ENCODE results near the gene RDH13. TPM values are rescaled to one million over a fixed set of nuclear protein-coding genes. Genes with fewer than 3 reads are reported as not detected.

The RDH13 gene
- total and polyA plus RNA-seq, 2 experiments from 2014 or later: 28.0 to 36.5 TPM

DNA sequence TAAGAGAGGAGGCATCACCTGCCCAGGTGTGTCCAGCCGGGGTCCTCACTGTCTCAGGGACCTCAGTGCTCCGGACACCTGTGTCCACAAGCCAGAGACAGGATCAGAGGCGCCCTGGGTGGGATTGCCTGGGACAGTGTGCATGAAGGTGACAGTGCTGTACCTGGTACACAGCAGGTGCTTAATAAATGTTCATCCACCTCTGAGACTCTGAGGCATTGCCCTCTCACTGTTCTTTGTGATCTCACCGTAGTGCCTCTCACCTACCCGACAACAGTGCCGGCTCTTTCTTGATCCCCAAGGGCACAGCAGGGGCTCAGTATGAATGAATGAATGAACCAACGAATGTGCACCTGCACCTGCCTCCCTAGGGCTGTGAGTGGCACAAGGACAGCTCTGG, 9.2 kb downstream of the RDH13 start (continued):
- TF ChIP-seq, protein P1, sequence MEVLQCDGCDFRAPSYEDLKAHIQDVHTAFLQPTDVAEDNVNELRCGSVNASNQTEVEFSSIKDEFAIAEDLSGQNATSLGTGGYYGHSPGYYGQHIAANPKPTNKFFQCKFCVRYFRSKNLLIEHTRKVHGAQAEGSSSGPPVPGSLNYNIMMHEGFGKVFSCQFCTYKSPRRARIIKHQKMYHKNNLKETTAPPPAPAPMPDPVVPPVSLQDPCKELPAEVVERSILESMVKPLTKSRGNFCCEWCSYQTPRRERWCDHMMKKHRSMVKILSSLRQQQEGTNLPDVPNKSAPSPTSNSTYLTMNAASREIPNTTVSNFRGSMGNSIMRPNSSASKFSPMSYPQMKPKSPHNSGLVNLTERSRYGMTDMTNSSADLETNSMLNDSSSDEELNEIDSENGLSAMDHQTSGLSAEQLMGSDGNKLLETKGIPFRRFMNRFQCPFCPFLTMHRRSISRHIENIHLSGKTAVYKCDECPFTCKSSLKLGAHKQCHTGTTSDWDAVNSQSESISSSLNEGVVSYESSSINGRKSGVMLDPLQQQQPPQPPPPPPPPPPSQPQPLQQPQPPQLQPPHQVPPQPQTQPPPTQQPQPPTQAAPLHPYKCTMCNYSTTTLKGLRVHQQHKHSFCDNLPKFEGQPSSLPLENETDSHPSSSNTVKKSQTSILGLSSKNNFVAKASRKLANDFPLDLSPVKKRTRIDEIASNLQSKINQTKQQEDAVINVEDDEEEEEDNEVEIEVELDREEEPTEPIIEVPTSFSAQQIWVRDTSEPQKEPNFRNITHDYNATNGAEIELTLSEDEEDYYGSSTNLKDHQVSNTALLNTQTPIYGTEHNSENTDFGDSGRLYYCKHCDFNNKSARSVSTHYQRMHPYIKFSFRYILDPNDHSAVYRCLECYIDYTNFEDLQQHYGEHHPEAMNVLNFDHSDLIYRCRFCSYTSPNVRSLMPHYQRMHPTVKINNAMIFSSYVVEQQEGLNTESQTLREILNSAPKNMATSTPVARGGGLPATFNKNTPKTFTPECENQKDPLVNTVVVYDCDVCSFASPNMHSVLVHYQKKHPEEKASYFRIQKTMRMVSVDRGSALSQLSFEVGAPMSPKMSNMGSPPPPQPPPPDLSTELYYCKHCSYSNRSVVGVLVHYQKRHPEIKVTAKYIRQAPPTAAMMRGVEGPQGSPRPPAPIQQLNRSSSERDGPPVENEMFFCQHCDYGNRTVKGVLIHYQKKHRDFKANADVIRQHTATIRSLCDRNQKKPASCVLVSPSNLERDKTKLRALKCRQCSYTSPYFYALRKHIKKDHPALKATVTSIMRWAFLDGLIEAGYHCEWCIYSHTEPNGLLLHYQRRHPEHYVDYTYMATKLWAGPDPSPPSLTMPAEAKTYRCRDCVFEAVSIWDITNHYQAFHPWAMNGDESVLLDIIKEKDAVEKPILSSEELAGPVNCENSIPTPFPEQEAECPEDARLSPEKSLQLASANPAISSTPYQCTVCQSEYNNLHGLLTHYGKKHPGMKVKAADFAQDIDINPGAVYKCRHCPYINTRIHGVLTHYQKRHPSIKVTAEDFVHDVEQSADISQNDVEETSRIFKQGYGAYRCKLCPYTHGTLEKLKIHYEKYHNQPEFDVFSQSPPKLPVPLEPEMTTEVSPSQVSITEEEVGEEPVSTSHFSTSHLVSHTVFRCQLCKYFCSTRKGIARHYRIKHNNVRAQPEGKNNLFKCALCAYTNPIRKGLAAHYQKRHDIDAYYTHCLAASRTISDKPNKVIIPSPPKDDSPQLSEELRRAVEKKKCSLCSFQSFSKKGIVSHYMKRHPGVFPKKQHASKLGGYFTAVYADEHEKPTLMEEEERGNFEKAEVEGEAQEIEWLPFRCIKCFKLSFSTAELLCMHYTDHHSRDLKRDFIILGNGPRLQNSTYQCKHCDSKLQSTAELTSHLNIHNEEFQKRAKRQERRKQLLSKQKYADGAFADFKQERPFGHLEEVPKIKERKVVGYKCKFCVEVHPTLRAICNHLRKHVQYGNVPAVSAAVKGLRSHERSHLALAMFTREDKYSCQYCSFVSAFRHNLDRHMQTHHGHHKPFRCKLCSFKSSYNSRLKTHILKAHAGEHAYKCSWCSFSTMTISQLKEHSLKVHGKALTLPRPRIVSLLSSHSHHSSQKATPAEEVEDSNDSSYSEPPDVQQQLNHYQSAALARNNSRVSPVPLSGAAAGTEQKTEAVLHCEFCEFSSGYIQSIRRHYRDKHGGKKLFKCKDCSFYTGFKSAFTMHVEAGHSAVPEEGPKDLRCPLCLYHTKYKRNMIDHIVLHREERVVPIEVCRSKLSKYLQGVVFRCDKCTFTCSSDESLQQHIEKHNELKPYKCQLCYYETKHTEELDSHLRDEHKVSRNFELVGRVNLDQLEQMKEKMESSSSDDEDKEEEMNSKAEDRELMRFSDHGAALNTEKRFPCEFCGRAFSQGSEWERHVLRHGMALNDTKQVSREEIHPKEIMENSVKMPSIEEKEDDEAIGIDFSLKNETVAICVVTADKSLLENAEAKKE (CRISPR knock-in tag; IDR thresholded peaks at IDR 0.05): no peak
- no peak for TF ChIP-seq NANOG (IDR thresholded peaks at IDR 0.05; ENCODE audit: borderline replicate concordance)

DNA sequence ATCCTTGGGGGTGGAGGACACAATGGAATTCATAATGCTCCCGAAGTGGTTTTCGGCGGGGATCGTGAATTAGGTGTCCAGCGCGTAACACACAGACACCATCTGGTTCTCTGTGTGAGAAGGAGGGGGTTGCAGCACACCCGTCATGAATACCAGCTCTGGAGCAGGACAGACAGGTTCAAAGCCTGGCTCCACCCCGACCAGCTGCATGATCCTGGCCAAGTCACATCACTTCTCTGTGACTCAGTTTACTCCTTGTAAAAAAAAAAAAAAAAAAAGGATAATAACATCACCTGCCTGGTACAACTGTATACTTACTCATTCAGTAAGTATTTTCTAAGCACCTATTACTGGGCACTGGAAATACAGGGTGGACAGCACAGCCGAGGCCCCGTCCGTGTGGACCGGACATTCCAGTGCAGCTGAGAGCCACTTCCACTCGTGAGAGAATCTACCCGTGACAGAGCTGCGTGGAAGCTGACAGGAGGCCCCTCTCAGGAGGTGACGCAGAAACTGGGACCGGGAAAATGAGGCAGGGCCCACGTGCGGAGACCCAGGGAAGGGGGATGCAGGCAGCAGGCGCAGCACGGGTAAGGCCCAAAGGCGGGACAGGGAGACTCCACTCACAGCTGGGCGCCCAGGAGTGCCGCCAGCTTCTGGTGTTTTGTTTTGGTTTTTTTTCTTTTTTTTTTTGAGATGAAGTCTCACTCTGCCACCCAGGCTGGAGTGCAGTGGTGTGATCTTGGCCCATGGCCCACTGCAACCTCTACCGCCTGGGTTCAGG, 12.0 kb downstream of the RDH13 start:
- no peak overlapping the region for H3K4me2 ChIP-seq
- no peak overlapping the region for H3K27ac Mint-ChIP-seq
- no peaks in the 10 kb centered on the region for H3K27me3 Mint-ChIP-seq (ENCODE audit: insufficient read depth, low read depth, poor library complexity)
- H3K27me3 ChIP-seq (ENCODE audit: insufficient read depth): no peaks in the 10 kb centered on the region
- H3K79me2 ChIP-seq (replicated peaks; ENCODE audit: insufficient read depth): no peaks in the 10 kb centered on the region
- no peaks in the 10 kb centered on the region for H3K4me1 Mint-ChIP-seq
- H4K20me1 ChIP-seq (replicated peaks; ENCODE audit: insufficient read depth): peaks cover 14% of the 10 kb centered on the region
- no peak for DNase-seq (ENCODE audit: low spot score)
- H3K4me3 ChIP-seq: no peak overlapping the region
- peaks cover 67% of the 10 kb centered on the region for H3K36me3 Mint-ChIP-seq (ENCODE audit: low read depth)
- TF ChIP-seq EZH2phosphoT487 (IDR thresholded peaks at IDR 0.05; ENCODE audit: unreplicated experiment) (no peak), CREB1 (CRISPR knock-in tag; IDR thresholded peaks at IDR 0.05; ENCODE audit: low read depth) (no peak), EZH2 (IDR thresholded peaks at IDR 0.05; ENCODE audit: low read depth, unreplicated experiment) (no peak), STAT1 (IDR thresholded peaks at IDR 0.05; ENCODE audit: unreplicated experiment) (no peak)
- no peaks in the 10 kb centered on the region for H3K9me3 Mint-ChIP-seq
- H3K27ac ChIP-seq (ENCODE audit: low read depth): no peak overlapping the region
- H3K9me2 ChIP-seq (ENCODE audit: insufficient read depth): no peaks in the 10 kb centered on the region
- no peak for ATAC-seq
- H3K4me1 ChIP-seq (ENCODE audit: insufficient read depth): no peaks in the 10 kb centered on the region
- no peak overlapping the region for H2AFZ ChIP-seq
- no peak overlapping the region for H3K4me3 Mint-ChIP-seq
- peaks cover 28% of the 10 kb centered on the region for H3K36me3 ChIP-seq (ENCODE audit: insufficient read depth)
- H3F3A ChIP-seq (replicated peaks; ENCODE audit: low read depth): 0 out of 2 replicates have a peak, but pooled peaks cover 3% of the 10 kb centered on the region
